EH (cell line): ENCODE results near the gene IMP3.
"Not testable (repeated sequence)": the region's sequence is repeated elsewhere in the genome, so short reads cannot be mapped to it uniquely, and the experiment has no call there.

Experiments used
- DNase-seq: peaks from one replicate; pipeline ENCODE4 v3.0.0-alpha.2; 2015; ENCODE audit warnings: low read depth

IMP3 gene

GRCh38 chr15:75650908-75651809, 11.1 kb upstream of the IMP3 start:
- peak; percentile 74 for DNase-seq

- DNase-seq, result no peak
Observed at GRCh38 chr15:75649848-75650247, 9.8 kb upstream of the IMP3 start.

GRCh38 chr15:75649045-75649761, 9.2 kb upstream of the IMP3 start:
- no peak for DNase-seq

GRCh38 chr15:75648156-75649000, 8.4 kb upstream of the IMP3 start:
- DNase-seq, result peak; percentile 65

- DNase-seq, result peak; percentile 90
Observed at GRCh38 chr15:75647370-75648155, 7.5 kb upstream of the IMP3 start, which contains the start of gene SNX33. Gene SNX33, plus strand, starts transcription at chr15:75647912. Its CDS starts 1,191 bp downstream, at chr15:75649103.

- no peak for DNase-seq
Observed at GRCh38 chr15:75646944-75647364, 6.9 kb upstream of the IMP3 start.

GRCh38 chr15:75646112-75646943, 6.3 kb upstream of the IMP3 start:
- DNase-seq, result no peak

- peak; percentile 62 for DNase-seq
Observed at GRCh38 chr15:75644376-75644775, 4.4 kb upstream of the IMP3 start.

- no peak for DNase-seq
Observed at GRCh38 chr15:75641603-75642002, 1.6 kb upstream of the IMP3 start.

- no peak for DNase-seq
Observed at GRCh38 chr15:75641179-75641503, 1.1 kb upstream of the IMP3 start.

GRCh38 chr15:75640483-75641178, 607 bp upstream of the IMP3 start:
- peak; percentile 47 for DNase-seq

GRCh38 chr15:75639191-75639708, 774 bp downstream of the IMP3 start:
- no peak for DNase-seq

- no peak for DNase-seq
Observed at GRCh38 chr15:75637245-75638009, 2.6 kb downstream of the IMP3 start.

- DNase-seq, result no peak
Observed at GRCh38 chr15:75636026-75636425, 4.0 kb downstream of the IMP3 start.

- not testable (repeated sequence) for DNase-seq
Observed at GRCh38 chr15:75633922-75634321, 6.1 kb downstream of the IMP3 start.

GRCh38 chr15:75631935-75632334, 8.1 kb downstream of the IMP3 start:
- DNase-seq, result no peak

GRCh38 chr15:75625542-75626347, 14.3 kb downstream of the IMP3 start, which contains the start of gene SNUPN:
Gene SNUPN, minus strand, starts transcription at chr15:75625725. Its CDS starts 4,674 bp downstream, at chr15:75621051.
- DNase-seq, result peak; percentile 92

GRCh38 chr15:75622505-75622904, 17.5 kb downstream of the IMP3 start:
- DNase-seq, result no peak
